K562 (cell line): ENCODE measurements around the gene RTP3. TPM values are rescaled to one million over a fixed set of nuclear protein-coding genes. Genes with fewer than 3 reads are reported as not detected.

Experiments
- C11orf30 ChIP-seq: fragments of 450-650 bp; IDR thresholded peaks from 2 replicates; pipeline ENCODE4 v1.6.1; 2016; ENCODE audit warnings: low read depth, mild to moderate bottlenecking
- CBFA2T2 ChIP-seq: fragments of 450-650 bp; conservative IDR thresholded peaks from 2 replicates; pipeline ENCODE4 v1.6.1; 2017; ENCODE audit warnings: mild to moderate bottlenecking
- EHMT2 ChIP-seq: fragments of 450-650 bp; IDR thresholded peaks from 2 replicates; pipeline ENCODE4 v1.6.1; 2018; ENCODE audit warnings: antibody characterized with exemption
- HDGF ChIP-seq: fragments of 450-650 bp; IDR thresholded peaks from 2 replicates; pipeline ENCODE4 v1.6.1; 2016
- NFE2 ChIP-seq: IDR thresholded peaks from 2 replicates; pipeline ENCODE4 v1.6.1; 2014; ENCODE audit warnings: antibody characterized with exemption, low read depth
- PATZ1 ChIP-seq: fragments of 250-450 bp; sonication (Bioruptor Pico); IDR thresholded peaks from 2 replicates; pipeline ENCODE4 v1.5.0; 2020; ENCODE audit warnings: mild to moderate bottlenecking, borderline replicate concordance
- PHF8 ChIP-seq: fragments of 200-600 bp; sonication (generic); IDR thresholded peaks from 2 replicates; pipeline ENCODE4 v1.6.1; 2012; ENCODE audit warnings: mixed run types, mild to moderate bottlenecking, inconsistent platforms, low read length, moderate library complexity, borderline replicate concordance
- REST ChIP-seq, 2 experiments: fragments of 450-650 bp; formaldehyde crosslinking in 1 of 2; IDR thresholded peaks; 2 replicates each; pipeline versions ENCODE4 v1.4.0 to v1.6.1; 2014 to 2020; ENCODE audit warnings: mild to moderate bottlenecking in 2 of 2, borderline replicate concordance in 1 of 2, low read depth in 1 of 2
- TEAD4 ChIP-seq, 2 experiments: sonication (generic) in 1 of 2; formaldehyde crosslinking in 1 of 2; IDR thresholded peaks; 2 replicates each; pipeline versions ENCODE4 v1.6.1 to v1.8.0; 2012 to 2022; ENCODE audit warnings: borderline replicate concordance in 1 of 2, inconsistent platforms in 1 of 2, low read length in 1 of 2, mild to moderate bottlenecking in 1 of 2, missing genetic modification reagents in 1 of 2
- UBTF ChIP-seq, 2 experiments: IDR thresholded peaks; 2 replicates each; pipeline ENCODE4 v1.6.1; 2012; ENCODE audit warnings: improper control_type of control experiment in 2 of 2, low read depth in 2 of 2, low read length in 2 of 2, borderline replicate concordance in 1 of 2
- ZNF134 ChIP-seq: fragments of 250-450 bp; sonication (Bioruptor Pico); conservative IDR thresholded peaks from 2 replicates; pipeline ENCODE4 v1.4.0; 2020
- ZNF316 ChIP-seq: fragments of 450-650 bp; IDR thresholded peaks from 2 replicates; pipeline ENCODE4 v1.6.1; 2016
- ZNF398 ChIP-seq: fragments of 250-450 bp; sonication (Bioruptor Pico); IDR thresholded peaks from 2 replicates; pipeline ENCODE4 v1.8.0; 2021; ENCODE audit warnings: moderate library complexity, mild to moderate bottlenecking, inconsistent platforms
- polyA plus RNA-seq, 8 experiments: library from polyadenylated mRNA; depleted of rRNA in 4 of 8; stranded (reverse) in 5 of 8; unstranded in 3 of 8; fragments of >200 nt; fragmentation: Nextera tagmentation in 2 of 8; fragmentation: Illumina TruSeq in 1 of 8; extraction: Ambion mirVana in 2 of 8; extraction: Trizol in 1 of 8; gene quantifications; 2 replicates each; pipeline versions ENCODE4 v1.2.1 to v1.2.3, GENCODE V29; 2011 to 2014; ENCODE audit warnings: inconsistent platforms in 1 of 8, missing spikeins in 1 of 8
- total RNA-seq, 7 experiments: library from RNA; depleted of rRNA in 6 of 7; stranded (reverse); fragments of >200 nt in 6 of 7; fragmentation: Illumina TruSeq in 2 of 7; extraction: Trizol in 2 of 7; gene quantifications; 2 replicates each; pipeline versions ENCODE4 v1.2.1 to v1.2.3, GENCODE V29; 2011 to 2021; ENCODE audit warnings: low replicate concordance in 1 of 7

The RTP3 gene
- total and polyA plus RNA-seq, 9 of the 15 experiments (the other 6 are each of a cell fraction or from before 2014, with no cell fraction given) = not detected

- peak; percentile 97 for TF ChIP-seq REST (IDR thresholded peaks at IDR 0.05; ENCODE audit: borderline replicate concordance)
- peak; percentile 92 for TF ChIP-seq REST (CRISPR knock-in tag; IDR thresholded peaks at IDR 0.05; ENCODE audit: low read depth)
- TF ChIP-seq PHF8 = no peak
- no peak for TF ChIP-seq PATZ1 (CRISPR knock-in tag)
- peak; percentile 89 for TF ChIP-seq EHMT2
- no peak for TF ChIP-seq ZNF398
- TF ChIP-seq ZNF316 = peak; percentile 77
- TF ChIP-seq C11orf30 = peak; percentile 89
- peak; percentile 97 for TF ChIP-seq NFE2
- no peak for TF ChIP-seq HDGF
- peak; percentile 23; the same call in 1 of the 2 replicates for TF ChIP-seq TEAD4 (IDR thresholded peaks at IDR 0.05; ENCODE audit: low read length)
- TF ChIP-seq TEAD4 (CRISPR knock-in tag; IDR thresholded peaks at IDR 0.05; ENCODE audit: borderline replicate concordance) = no peak
- TF ChIP-seq ZNF134 (CRISPR knock-in tag) = no peak
- no peak for TF ChIP-seq CBFA2T2
- TF ChIP-seq UBTF (IDR thresholded peaks at IDR 0.05; ENCODE audit: borderline replicate concordance in 1 of 2, low read depth in 2 of 2, low read length in 2 of 2) = 0 out of 4 replicates have a peak, but pooled peaks of 1 of the 2 experiments have one; percentile 32
Observed at GRCh38 chr3:46524008-46524407, 26.2 kb downstream of the RTP3 start (continued).
